Cardiac septum (tissue), 1 donor: ENCODE data around the gene IBSP. TPM values are rescaled to one million over a fixed set of nuclear protein-coding genes. Genes with fewer than 3 reads are reported as not detected.

Experiments
- DNase-seq: peaks from one replicate; pipeline ENCODE4 v3.0.0-alpha.2; 2020; ENCODE audit warnings: low spot score
- intact Hi-C: fragments of 100-400 bp; cut with DNase I; formaldehyde crosslinking; loops from one replicate; pipeline ENCODE4 v1.14.0; 2022
- total RNA-seq: library from RNA; stranded (reverse); fragmentation: NEBNext Ultra II Directional; extraction: Animal tissue kit (Norgen Biotek cat#: 25700); gene quantifications from one replicate; pipeline ENCODE4 v1.2.1, GENCODE V29; 2021
- donor health status: DM: no; HTN: no; CAD: no.

The IBSP gene
- total RNA-seq, 1 donor from 2014 or later: not detected

DNA sequence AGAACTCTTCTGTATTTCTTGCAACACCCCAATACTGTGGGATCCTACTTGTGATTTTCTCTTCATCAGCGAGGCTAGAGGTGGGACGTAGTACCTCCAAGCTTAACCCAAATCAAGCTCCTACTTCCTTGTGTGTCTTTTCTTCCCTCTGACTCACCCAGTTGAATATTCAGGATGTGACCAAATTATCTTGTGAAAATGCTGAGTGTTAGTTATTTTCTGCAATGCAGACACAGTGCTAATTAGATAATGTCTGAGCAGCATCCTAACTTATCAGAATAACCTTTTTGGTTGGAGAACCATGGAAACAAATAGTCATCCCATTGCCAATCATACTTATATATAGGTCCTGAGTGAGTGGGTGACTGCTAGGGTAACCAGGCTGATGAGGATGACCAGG, 35.8 kb downstream of the IBSP start:
- intact Hi-C loops: no loop called here
- DNase-seq: no peak

DNA sequence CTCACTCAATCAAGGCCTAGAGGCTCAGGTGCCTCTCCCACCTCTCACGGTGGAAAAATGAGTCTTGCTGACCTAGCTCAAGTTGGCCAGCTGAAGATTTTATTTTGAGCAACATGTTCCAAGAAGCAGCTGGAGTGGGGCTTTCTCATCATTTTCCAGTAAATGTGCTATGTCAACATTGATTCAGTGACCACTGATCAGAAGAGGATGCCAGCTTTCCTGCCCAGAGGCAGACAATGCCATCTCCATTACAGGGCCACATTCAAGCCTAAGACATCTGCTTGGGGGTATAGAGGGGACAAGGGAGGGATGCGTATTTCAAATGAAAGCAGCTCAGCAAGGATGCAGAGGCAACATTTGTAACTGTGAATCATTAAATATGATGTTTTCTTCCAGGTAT, 36.4 kb downstream of the IBSP start:
- DNase-seq: no peak
- intact Hi-C loops: no loop called here

DNA sequence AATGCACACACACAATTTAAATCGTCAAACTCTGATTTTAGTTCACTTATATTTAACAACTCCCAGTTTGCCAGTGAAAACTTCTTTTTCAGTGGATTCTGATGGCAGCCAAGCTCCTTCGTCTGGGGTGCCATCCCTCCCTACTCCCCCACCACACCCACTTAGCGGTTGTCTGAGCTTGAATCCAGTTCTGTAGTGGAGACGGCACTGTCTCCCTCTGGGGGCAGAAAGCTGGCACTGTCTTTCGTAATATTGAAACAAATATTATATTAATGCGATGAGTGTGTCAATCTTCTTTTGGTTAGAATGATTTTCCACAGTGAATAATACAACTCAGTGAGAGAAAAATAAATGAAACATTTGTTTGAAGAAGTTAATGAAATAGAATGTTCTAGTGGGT, 38.9 kb downstream of the IBSP start:
- intact Hi-C loops: no loop called here
- DNase-seq: no peak

DNA sequence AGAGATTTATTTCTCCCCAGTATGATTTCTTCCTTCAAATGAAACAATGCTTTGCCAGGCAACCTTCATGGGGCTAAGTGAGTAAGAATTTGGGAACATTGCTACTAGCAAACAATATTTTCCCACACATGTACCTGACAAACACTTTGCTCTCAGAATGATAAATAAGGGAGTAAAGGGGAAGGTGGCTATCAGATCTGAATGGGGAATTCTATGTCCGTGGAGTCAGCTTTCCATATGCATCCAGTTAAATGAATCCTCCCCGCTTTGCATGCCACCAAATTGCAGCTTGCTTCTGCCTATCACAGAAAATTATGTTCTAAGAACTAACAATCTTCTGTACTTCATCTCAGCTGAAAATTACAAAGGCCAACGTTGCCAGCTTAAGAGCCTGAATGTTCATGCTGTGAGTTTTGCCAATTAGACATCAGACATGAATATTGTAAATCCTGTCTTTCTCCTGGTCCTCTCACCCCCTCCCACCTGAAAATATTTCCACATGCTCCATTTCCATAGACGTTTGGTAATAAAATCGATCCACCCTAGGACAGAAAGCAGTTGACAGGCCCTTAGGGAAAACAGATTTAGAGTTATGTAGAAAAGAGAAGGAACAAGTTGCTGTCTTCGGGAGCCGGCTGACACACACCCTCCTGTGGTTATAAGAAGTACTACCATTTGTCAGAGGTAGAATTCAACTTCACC, 39.7 kb downstream of the IBSP start:
- DNase-seq: no peak
- intact Hi-C loops: loop anchor here (1.0 kb wide), 1 partner anchor 160 kb away; no protein-coding TSS in a partner anchor

DNA sequence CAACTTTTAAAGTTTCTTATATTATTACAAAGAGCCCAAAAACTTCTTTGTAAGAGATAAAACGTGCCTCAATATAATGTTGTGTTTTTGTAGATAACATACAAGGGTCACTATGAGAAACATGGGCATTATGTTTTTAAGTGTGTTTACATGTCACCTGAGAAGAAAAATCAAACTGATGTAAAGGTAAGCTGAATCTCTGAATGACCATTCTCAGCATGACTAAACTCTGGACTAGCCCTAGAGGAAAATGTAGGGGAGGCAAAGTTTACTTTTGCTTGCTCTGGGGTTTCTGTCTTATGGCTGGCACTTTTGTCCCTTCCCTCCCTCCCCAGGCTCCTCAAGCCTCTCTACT, 40.2 kb downstream of the IBSP start:
- DNase-seq: no peak
- intact Hi-C loops: loop anchor here (1.0 kb wide), 1 partner anchor 160 kb away; no protein-coding TSS in a partner anchor

DNA sequence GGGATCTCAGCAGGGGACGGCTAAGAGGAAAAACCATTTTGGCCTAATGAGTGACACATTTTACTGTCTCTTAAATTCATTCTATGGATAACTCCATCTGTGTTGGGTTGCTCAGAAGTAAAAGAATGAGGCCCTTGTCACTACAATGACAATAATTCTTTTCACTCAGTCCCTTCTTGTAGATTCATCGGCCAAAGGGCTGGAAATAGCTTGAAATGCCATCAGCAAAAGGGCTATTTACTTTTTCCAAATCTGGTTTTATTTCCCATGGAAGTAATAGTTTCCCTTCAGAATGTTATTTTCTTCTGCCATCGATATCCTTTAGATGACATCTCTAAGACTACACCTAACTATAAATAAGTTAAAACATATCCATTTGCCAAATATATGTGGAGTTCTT, 40.8 kb downstream of the IBSP start:
- intact Hi-C loops: no loop called here
- DNase-seq: no peak

DNA sequence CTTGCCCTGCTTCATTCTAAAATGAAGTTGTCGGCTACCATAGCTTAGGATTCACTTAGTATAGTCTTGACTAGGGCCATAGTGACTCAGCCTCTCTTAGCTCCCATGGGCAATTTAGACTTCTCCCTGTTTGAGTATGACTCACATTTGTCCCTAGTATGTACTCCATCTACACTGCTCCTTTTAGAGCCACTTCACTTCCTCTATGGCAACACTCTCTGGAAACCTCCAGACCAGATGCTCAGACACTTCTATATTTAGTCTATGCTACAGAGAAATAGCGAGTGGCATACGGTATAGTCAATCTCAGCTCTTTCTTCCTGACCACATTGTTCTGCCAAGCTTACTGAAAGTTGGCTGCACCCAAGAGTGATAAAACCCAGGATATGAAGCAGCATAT, 44.6 kb downstream of the IBSP start:
- intact Hi-C loops: no loop called here
- no peak for DNase-seq

DNA sequence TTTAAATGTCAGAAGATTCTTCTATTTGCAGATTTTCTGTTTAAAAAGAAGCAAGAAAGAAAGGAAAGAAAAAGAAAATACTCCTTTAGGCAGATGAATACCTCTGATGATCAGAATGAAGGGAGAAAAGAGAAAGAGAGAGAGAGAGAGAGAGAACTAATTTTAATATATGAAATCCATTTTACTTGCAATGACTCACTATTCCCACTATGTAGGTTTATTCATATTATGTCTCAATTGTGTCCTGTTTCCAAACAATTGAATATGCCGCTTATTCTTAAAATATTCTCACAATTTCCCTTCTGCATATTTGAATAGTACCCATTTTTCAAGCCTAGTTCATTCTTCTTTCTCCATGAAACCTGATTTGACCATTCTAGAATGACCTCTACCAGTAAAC, 45.1 kb downstream of the IBSP start:
- DNase-seq: no peak
- intact Hi-C loops: no loop called here

DNA sequence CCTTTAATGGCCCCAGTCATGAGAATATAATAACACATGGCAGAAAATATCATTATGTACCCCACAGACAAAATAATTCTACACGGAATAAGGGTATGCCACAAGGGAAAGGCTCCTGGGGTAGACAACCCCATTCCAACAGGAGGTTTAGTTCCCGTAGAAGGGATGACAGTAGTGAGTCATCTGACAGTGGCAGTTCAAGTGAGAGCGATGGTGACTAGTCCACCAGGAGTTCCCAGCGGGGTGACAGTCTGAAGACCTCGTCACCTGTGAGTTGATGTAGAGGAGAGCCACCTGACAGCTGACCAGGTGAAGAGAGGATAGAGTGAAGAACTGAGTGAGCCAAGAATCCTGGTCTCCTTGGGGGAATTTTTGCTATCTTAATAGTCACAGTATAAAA, 46.9 kb downstream of the IBSP start:
- intact Hi-C loops: loop anchor here (5.0 kb wide), 2 partner anchors 304 to 469 kb away; no protein-coding TSS in a partner anchor
- DNase-seq: no peak

DNA sequence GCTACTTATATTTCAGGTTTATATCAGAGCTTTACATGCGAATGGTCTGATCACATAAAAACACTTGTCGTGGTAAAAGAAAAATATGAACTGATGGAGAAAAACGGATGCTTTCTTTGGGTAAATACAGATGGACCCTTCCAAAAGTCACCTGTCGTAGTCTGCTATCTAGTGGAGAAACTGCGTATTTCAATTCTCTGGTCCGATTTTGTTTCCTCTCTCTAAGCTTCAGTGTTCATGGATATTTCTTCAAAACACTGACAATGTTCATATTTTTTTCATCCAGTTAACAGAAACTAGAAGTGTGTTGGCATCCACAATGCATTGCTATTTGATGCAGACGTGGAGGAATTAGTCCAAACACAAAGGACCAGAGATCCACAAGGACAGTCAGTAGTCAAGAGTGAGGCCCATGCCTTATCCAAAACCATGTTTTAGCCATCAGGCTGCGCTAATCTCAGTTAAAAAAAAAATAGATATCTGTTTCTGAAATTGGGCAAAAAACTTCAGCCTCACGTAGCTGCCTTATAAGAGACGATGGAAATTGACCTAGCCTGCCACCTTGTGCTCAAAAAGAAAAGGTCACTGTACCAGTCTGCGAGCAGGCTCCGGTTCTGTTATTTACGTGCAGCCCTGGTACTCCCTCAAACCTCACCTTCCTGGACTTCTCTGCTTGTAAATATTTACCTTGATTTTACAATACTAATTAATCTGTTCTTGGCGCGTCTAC, 49.4 kb downstream of the IBSP start:
- no peak for DNase-seq
- intact Hi-C loops: loop anchor here (2.0 to 5.0 kb wide), 3 partner anchors 170 to 471 kb away; no protein-coding TSS in a partner anchor

DNA sequence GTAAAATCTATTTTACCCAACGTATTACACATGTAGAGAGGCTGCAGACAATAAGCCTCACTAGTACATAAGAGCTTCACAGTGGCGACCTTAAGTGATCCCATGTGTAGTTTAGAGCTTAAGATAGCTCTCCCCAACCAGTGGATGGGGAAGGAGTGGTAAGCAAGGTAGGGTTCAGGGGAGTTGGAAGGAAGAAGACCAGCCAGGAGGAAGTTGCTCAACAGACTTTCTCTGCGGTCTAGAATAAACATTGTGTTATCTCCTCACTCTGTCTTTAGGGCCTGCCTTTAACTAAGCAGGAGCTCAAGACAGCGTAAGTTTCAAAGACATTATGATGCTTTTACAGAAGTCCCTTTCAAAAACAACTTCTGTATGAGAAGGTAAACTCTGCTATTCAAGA, 50.3 kb downstream of the IBSP start:
- no peak for DNase-seq
- intact Hi-C loops: loop anchor here (2.0 to 5.0 kb wide), 3 partner anchors 171 to 472 kb away; no protein-coding TSS in a partner anchor

DNA sequence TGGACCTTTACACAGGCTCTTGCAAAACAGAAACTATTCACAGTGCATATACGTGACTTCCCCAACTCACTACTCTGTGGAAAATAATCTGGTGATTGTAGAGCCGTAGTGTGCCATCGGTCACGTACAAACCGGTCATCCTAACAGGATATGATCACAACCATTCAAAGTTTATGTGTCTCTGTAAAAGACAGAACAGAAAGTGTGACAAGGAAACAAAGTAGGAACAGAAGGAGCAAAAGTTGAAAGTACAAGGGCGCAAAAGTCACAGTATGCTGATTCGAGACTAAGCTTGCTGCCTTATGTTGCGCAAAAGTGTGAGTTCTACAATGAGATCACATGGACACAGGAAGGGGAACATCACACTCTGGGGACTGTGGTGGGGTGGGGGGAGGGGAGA, 52.0 kb downstream of the IBSP start:
- intact Hi-C loops: no loop called here
- DNase-seq: no peak

DNA sequence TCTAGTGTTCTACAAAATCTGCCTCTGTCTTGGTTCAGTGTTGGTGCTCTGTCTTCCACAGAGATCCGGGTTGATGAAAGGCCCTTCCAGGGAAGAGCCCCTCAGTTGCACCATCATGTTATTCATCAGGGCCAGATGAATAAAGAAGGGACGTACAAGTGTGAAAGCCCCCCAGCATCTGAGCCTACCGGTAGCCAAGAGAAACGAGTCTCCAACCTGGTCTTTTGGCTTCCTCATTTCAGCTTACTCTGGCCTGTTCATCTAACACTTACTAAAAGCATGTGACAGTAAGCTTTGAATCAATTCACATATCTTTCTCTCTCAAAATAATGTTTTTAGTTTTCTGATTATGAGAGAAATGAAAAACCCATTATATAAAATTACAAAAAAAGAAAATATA, 52.6 kb downstream of the IBSP start:
- intact Hi-C loops: no loop called here

DNA sequence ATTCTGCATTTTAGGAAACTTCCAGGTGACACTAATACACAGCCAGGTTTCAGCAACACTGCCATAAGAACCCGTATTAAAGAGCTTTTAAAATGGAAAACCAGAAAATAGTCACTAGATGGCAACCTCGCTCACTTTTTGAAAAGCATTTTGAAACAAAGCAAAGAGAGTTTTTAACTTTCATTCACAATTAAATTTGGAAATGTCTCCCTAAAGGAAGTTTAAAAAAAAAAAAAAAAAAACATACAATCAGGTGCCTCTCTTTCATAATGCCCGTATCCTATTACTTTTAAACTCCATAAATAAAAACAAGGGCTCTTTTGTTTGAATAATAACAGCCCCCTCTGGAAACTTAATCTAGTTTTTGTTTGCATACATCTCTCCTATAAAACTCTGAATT, 53.8 kb downstream of the IBSP start:
- intact Hi-C loops: loop anchor here (1.0 kb wide), 1 partner anchor 120 kb away; no protein-coding TSS in a partner anchor
- DNase-seq: no peak

More for the DNA sequence above, 52.6 kb downstream of the IBSP start:
- no peak for DNase-seq

DNA sequence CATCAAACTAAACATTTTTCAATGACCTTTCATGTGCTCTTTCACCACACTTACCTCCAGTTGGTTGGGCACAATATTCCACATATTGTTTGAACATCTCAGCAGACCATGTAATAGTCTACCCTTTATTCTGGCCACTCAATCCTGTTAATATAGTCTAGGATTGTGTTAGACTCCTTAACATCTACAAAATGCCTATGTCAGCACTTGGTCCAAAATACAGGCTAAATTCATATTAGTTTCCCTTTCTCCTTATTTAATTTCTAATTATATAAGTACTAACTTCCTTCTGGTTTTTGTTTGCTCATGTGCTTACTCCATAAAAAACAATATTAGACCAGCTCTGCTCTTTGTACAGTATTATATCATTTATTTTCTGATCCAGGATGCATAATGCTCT, 54.5 kb downstream of the IBSP start:
- no peak for DNase-seq
- intact Hi-C loops: loop anchor here (1.0 kb wide), 1 partner anchor 119 kb away; no protein-coding TSS in a partner anchor

DNA sequence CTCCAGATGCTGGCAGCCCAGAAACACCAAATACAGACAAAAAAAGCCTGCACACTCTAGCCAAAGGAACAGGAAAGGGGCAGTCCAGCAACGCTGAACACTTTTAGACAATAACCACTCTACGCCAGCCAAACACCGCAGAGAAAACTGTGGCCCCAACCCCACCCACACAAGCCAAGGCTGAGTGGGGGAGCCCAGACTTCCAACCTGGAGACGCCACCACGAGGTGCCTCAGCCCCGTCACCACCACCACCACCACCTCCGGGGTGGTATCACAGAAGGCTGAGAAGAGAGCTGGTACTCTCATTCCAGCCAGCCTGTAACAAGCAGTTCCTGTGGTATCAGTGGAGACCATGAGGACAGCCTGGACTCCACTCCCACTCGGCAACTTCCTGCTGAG, 56.2 kb downstream of the IBSP start:
- intact Hi-C loops: loop anchor here (5.0 kb wide), 1 partner anchor 357 kb away; no protein-coding TSS in a partner anchor
- DNase-seq: no peak

DNA sequence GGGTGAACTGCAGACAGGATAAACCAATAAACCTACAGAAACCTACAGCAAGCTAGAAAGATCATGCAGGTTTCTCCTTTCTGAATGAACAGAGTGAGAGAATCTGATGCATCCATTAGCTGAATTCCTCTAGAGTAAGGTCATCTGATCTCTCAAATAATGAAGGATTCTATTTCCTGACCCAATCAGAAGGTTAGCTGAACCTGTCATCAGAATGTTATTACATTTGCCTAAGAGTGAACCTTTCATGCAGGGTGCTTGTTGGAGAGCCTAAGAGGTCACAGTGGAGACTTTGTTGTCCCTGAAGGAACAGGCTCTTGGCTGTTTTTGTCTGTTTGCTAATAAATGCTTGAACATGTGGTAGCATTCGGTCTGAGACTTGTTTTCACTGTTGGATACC, 57.5 kb downstream of the IBSP start:
- intact Hi-C loops: loop anchor here (5.0 kb wide), 1 partner anchor 355 kb away; no protein-coding TSS in a partner anchor
- DNase-seq: no peak

DNA sequence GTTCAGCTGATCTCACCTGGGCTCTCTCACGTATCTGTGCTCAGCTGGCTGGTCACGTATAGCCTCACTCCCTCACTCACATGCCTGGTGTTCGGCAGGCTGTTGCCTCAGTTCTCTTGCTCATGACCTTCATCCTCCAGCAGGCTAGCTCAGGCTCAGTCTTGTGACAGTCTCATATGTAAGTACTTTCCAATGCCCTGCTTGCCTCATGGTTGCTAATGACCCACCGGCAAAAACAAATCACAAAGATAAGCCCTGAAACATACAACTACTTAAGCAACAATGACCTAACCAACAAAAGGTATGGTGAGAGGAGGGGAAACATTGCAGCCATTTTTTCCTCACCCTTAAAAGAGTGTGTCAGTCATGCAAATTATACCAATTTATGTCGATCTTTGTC, 58.4 kb downstream of the IBSP start:
- intact Hi-C loops: loop anchor here (5.0 kb wide), 1 partner anchor 355 kb away; no protein-coding TSS in a partner anchor
- DNase-seq: no peak
